Heart left ventricle (tissue), 13 donors: ENCODE measurements around the gene PPM1L.

Source experiments
- POLR2A ChIP-seq, 2 donors: fragments of 450-650 bp; IDR thresholded peaks; one replicate each; pipeline ENCODE4 v1.6.1; 2017; ENCODE audit warnings: antibody characterized with exemption in 2 of 2, mild to moderate bottlenecking in 2 of 2, moderate library complexity in 2 of 2
- TF ChIP-seq, protein P1 (sequence below), 12 donors: fragments of 200-600 bp; sonication (generic) in 4 of 12; IDR thresholded peaks; one replicate each; pipeline versions ENCODE4 v1.5.0 to v1.8.0; 2018 to 2022; ENCODE audit warnings: antibody characterized with exemption in 12 of 12, mild to moderate bottlenecking in 5 of 12
- donor health status: ischemic (EF 13 %, LVEDD 7.1; RV severe dilation, severe dysfunction).
- donor health status: DM: no; HTN: yes; CAD: no.
- donor health status: DM: no; HTN: no; CAD: no.
- donor health status: ischemic (EF 25% LVEDD 6.9; RV normal size, moderate dysfunction).
- donor health status: ischemic (EF 25% LVEDD 5.7; RV mildly dilated, moderate dysfunction).
- donor health status: ischemic (EF 35%, LVEDD 5.7; RV mildly dilated, moderate dysfunction).
- donor health status: nonischemic (EF 11% LVEDD 7.7; RV severe dilation, severe dysfunction).
- donor health status: DM: yes; HTN: yes; CAD: no.
- donor health status: PGD.
- donor health status: ischemic (EF 29% LVEDD 5.4; RV normal size, mild dysfunction).
- donor health status: nonischemic (EF 23%, LVEDD 6.1; RV moderate dilation, normal function).

DNA sequence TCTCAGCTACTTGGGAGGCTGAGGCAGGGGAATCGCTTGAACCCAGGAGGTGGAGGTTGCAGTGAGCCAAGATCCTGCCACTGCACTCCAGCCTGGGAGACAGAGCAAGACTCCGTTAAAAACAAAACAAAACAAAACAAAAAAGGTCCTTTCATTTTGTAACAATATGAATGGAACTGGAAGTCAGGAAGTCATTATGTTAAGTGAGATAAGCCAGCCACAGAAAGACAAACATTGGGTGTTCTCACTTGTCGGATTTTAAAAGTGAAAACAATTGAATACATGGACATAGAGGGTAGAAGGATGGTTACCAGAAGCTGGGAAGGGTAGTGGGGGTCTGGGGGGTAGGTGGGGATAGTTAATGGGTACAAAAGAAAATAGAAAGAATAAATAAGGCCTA lies 361.6 kb downstream of the PPM1L start:
- TF ChIP-seq, protein P1, sequence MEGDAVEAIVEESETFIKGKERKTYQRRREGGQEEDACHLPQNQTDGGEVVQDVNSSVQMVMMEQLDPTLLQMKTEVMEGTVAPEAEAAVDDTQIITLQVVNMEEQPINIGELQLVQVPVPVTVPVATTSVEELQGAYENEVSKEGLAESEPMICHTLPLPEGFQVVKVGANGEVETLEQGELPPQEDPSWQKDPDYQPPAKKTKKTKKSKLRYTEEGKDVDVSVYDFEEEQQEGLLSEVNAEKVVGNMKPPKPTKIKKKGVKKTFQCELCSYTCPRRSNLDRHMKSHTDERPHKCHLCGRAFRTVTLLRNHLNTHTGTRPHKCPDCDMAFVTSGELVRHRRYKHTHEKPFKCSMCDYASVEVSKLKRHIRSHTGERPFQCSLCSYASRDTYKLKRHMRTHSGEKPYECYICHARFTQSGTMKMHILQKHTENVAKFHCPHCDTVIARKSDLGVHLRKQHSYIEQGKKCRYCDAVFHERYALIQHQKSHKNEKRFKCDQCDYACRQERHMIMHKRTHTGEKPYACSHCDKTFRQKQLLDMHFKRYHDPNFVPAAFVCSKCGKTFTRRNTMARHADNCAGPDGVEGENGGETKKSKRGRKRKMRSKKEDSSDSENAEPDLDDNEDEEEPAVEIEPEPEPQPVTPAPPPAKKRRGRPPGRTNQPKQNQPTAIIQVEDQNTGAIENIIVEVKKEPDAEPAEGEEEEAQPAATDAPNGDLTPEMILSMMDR (IDR thresholded peaks at IDR 0.05), result no peak
- no peak for TF ChIP-seq POLR2A (IDR thresholded peaks at IDR 0.05)
